ENCODE data around the gene CSTF3. TPM values are rescaled to one million over a fixed set of nuclear protein-coding genes. Genes with fewer than 3 reads are reported as not detected.

Gene CSTF3
- total and polyA plus RNA-seq, 9 of the 15 experiments (the other 6 are each of a cell fraction or from before 2014, with no cell fraction given): 37.0 to 111 (median 61.0) TPM

DNA sequence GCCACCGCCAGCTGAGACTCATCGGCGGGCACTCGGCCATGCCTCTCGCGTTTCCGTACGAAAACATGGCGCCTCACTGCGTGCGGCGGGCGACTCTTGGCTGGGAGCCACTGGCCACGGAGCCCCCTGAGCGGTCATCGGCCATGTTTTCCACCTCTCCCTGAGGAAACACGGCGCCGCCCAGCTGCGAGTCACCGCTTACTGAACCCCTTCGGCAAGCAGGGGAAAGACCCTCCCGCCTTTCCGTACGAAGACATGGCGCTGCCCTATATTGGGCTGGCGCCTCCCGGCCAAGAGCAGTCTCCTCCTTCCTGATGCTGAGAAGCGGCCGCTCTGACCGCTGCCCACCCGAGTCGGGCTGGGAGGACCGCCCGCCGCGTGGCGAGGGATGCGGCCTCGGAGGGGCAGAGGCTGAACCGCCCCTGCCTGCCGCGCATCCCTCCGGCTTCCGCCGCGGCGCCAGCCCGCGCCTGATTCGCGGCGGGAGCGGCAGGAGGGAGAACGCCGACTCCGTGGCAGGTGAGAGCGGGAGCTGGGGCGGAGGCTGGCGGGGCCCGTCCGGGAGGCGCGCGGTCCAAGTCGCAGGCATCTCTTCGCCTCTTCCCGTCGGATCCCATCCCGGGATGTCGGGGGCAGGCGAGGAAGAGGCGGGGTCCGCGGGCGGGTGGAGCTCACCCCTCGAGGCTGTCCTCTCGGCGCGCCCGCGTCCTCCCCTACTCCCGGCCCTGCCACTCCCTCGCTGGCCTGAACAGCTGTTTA lies 121.8 kb downstream of the CSTF3 start, which contains the start of gene TCP11L1 (continued):
- no peak for TF ChIP-seq TBP (optimal IDR thresholded peaks at IDR 0.05; ENCODE audit: low read depth, low read length)
- peak; percentile 41 for TF ChIP-seq GMEB1 (CRISPR knock-in tag; IDR thresholded peaks at IDR 0.05)
- TF ChIP-seq CHCHD3 (CRISPR knock-in tag; IDR thresholded peaks at IDR 0.05): no peak
- no peak for TF ChIP-seq NCOA1 (IDR thresholded peaks at IDR 0.05; ENCODE audit: low read depth)
- TF ChIP-seq, protein P1, sequence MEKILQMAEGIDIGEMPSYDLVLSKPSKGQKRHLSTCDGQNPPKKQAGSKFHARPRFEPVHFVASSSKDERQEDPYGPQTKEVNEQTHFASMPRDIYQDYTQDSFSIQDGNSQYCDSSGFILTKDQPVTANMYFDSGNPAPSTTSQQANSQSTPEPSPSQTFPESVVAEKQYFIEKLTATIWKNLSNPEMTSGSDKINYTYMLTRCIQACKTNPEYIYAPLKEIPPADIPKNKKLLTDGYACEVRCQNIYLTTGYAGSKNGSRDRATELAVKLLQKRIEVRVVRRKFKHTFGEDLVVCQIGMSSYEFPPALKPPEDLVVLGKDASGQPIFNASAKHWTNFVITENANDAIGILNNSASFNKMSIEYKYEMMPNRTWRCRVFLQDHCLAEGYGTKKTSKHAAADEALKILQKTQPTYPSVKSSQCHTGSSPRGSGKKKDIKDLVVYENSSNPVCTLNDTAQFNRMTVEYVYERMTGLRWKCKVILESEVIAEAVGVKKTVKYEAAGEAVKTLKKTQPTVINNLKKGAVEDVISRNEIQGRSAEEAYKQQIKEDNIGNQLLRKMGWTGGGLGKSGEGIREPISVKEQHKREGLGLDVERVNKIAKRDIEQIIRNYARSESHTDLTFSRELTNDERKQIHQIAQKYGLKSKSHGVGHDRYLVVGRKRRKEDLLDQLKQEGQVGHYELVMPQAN (IDR thresholded peaks at IDR 0.05; ENCODE audit: borderline replicate concordance): peak; percentile 39; the same call in 1 of the 2 replicates
- TF ChIP-seq ZNF695 (CRISPR knock-in tag; IDR thresholded peaks at IDR 0.05): no peak
- no peak for TF ChIP-seq FOS (IDR thresholded peaks at IDR 0.05; ENCODE audit: extremely low read depth, insufficient read length)
- TF ChIP-seq GTF2A2 (tag; IDR thresholded peaks at IDR 0.05): no peak
- TF ChIP-seq ZNF75A (CRISPR knock-in tag; IDR thresholded peaks at IDR 0.05): no peak
- no peak for TF ChIP-seq ZSCAN29 (IDR thresholded peaks at IDR 0.05)
- no peak for TF ChIP-seq ZNF707 (CRISPR knock-in tag; conservative IDR thresholded peaks at IDR 0.05)
- TF ChIP-seq GTF2B (IDR thresholded peaks at IDR 0.05; ENCODE audit: extremely low read depth, insufficient read length): no peak
- no peak for TF ChIP-seq HDAC8 (tag; IDR thresholded peaks at IDR 0.05)
- no peak for TF ChIP-seq STAT5B (CRISPR knock-in tag; IDR thresholded peaks at IDR 0.05)
- TF ChIP-seq DACH1 (IDR thresholded peaks at IDR 0.05; ENCODE audit: partially characterized antibody): peak; percentile 96
- TF ChIP-seq XRCC4 (IDR thresholded peaks at IDR 0.05; ENCODE audit: extremely low read depth, insufficient read depth, insufficient read length): no peak
- no peak for TF ChIP-seq ELK1 (CRISPR knock-in tag; IDR thresholded peaks at IDR 0.05)
- no peak for TF ChIP-seq KDM1A (IDR thresholded peaks at IDR 0.05)
- no peak for TF ChIP-seq ZNF77 (CRISPR knock-in tag; IDR thresholded peaks at IDR 0.05)
- no peak for TF ChIP-seq NCOR1 (IDR thresholded peaks at IDR 0.05)
- TF ChIP-seq ZNF778 (CRISPR knock-in tag; IDR thresholded peaks at IDR 0.05): no peak
- TF ChIP-seq EHMT2 (IDR thresholded peaks at IDR 0.05): no peak
- TF ChIP-seq GTF2E2 (tag; IDR thresholded peaks at IDR 0.05): no peak
- TF ChIP-seq, protein P2, sequence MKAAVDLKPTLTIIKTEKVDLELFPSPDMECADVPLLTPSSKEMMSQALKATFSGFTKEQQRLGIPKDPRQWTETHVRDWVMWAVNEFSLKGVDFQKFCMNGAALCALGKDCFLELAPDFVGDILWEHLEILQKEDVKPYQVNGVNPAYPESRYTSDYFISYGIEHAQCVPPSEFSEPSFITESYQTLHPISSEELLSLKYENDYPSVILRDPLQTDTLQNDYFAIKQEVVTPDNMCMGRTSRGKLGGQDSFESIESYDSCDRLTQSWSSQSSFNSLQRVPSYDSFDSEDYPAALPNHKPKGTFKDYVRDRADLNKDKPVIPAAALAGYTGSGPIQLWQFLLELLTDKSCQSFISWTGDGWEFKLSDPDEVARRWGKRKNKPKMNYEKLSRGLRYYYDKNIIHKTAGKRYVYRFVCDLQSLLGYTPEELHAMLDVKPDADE (conservative IDR thresholded peaks at IDR 0.05; ENCODE audit: control insufficient read depth, low read depth, low read length): peak; percentile 37; the same call in 1 of the 2 replicates
- no peak for TF ChIP-seq SMARCC2 (IDR thresholded peaks at IDR 0.05; ENCODE audit: low read depth)
